C1 segment of cervical spinal cord (tissue), 14 donors: Measurements from ENCODE around the gene PTGER2.

Experiments
- DNase-seq, 14 donors: peaks; one replicate each; lab custom pipeline; 2025; lab: John Stamatoyannopoulos, UW

PTGER2 gene

DNA sequence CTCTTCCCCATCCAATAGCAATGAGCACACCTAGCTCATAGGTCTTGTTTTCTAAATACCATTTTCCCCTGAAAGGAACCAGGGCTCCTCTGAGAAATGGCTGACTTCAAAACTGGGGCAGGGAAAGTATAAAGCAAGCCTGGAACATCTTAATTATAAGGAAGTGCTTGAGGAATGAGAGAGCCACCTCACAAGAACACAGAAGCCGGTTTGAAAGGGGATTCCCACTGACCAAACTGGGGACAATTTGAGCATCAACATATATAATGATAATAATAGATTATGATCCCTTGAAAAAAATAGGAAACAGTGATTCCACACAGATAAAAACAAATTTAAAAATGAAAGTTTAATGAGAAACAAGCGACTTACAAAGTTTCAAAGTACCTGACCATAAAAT lies 22.1 kb downstream of the PTGER2 start:
- no peak for DNase-seq

DNA sequence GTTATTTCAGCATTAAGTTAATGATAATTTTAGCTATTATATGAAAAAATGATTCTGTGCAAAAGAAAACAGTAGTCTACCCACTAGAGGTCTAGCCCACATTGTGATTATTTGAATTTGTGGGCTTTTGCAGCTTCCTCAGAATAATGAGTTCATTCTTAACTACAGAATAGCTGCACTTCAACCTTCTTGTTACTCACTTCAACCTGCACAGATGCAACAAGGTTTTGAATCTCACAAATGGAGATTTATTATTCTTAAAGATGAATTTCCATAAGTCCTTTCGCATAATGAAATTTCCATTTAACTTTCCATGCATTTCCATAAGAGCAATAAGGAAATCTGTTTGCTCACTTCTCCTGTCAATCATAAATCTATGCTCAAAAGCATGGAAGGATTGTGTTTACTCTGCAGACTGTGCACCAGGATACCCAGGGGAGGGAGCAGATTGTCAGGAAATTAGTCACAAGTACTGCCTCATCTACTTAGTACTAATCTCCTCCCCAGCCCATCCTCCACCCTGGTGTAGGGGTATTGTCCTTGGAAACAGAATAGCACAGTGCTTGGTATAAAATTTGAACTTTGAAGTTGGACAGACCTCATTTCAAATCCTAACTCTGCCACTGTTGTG lies 24.1 kb downstream of the PTGER2 start:
- no peak for DNase-seq

DNA sequence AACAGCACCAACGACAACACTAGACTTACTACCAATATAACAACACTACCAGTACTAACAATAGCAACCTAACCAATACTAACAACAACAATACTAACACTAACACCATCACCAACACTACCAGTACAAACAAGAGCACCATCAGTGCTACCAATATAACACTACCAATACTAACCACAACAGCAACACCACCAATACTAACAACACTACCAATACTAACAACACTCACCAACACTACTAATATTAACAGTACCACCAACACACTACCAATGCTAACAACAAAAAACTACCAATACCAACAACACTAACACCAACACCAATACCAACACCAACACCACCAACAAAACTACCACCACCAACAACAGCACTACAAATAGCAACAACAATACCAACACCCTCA lies 25.1 kb downstream of the PTGER2 start:
- DNase-seq = no peak

DNA sequence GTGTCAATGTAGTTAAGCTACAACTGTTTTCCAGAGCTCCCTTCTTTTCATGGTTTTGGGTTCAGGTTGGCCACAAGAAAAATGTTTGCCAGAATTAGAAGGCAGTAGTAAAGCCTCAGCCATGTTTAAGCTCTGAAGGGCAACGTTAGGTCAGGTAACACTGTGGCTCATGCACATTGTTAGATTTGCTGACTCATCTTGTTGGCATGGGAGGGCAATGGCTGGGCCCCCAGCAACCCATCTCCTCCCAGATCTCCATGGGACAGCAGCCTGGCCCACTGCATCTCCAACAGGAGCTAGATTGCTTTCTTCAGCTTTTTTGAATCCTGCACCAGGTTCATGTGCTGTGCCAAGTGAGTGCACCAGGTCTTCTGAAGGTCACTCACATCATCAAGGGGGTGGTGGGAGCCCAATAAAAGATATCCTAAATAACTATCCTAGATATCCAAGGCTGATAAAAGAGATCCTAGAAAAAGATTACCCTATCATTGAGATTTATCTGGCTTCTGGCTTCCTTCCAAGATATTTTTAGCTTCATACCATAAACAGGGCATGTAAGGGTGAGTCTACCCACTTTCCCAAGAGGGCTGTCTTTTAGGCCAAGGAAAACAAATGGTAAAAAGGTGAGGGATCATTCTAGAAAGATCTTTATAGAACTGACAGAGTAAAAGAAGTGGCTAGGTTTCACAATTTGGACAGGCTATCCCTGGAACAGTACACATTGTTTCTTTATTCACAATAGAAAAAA lies 28.9 kb downstream of the PTGER2 start:
- DNase-seq = no peak

DNA sequence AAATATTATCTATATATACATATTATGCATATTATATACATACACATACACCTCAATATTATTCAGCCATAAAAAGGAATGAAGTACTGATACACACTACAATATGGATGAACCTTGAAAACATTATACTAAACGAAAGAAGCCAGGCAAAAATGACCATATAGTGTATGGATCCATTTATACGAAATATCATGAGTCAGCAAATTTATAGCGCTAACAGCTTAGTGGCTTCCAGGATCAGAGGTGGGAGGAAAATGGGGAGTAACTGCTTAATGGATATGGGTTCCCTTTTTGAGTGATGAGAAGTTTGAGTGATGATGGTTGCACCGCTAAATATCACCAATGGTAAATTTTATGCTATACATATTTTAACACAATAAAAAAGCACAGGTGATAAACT lies 32.7 kb downstream of the PTGER2 start:
- DNase-seq = no peak

DNA sequence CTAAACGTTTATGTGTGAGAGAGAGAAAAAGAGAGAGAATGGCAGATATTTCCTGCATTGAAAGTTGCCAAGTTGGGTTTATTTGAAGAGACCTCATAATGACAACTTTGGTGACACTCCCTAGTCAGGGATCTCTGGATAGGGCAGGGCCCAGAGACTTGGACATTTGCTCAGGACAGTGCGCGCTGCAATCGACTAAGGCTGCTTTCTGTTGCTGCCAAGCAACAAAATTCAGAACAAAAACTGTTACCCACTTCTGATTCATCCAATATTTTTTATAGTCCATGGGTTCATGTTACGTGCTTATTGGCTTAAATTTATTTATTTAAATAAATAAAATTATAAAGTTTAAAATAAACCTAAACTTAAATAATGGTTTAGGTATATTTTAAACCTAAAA lies 34.2 kb downstream of the PTGER2 start:
- no peak for DNase-seq

DNA sequence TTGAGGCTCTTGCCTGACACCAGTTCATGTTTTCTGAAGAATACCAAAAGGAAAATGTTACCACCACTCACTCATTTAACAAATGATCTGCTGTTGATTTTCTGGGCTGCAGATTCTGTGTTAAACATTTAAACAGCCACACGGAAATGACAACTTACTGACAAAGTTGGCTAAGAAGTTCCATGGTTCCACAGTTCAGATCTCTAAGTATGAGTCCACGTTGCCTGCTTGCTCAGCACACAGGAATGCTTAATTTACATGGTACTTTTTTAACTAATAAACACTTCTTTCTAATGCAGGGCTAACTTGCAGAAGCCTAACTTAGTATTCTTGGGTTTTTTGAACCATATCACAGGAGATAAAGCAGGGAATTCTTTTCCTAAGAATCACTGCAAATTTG lies 34.7 kb downstream of the PTGER2 start:
- no peak for DNase-seq

DNA sequence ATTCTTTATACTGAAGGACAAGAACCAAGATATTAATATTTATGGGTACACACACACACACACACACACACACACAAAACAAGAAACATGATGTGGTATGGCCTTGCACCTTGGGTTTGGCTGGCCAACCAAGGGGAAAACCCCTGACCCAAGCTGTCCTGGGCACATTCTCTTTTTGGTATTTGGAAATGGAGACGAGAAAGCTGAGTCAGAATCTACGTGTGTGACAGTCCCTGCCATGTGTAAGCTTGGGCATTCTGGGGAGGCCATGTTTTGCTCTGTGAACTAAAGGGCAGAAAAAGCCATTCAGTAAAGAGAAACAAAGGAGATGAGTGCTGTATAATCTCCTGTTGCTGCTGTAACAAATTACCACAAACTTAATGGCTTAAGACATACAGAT lies 35.6 kb downstream of the PTGER2 start:
- DNase-seq = no peak

DNA sequence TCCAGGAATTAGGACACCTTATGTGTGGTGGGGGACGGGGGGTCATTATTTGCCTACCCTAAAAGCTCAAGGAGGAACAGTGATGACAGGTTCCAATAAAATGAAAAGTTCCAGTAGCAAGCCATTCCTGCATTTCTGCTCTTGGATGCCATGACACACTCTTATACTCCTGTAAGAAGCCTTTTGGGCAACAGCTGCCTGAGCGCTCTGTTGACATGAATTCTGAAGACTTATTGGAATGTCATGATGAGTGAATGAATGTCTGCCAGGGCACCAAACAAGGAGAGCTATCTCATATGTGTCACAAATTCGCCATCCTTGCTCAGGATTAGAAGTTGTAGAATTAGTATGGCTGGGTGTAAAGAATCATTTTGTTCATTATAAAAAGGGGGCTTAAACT lies 36.3 kb downstream of the PTGER2 start:
- no peak for DNase-seq

DNA sequence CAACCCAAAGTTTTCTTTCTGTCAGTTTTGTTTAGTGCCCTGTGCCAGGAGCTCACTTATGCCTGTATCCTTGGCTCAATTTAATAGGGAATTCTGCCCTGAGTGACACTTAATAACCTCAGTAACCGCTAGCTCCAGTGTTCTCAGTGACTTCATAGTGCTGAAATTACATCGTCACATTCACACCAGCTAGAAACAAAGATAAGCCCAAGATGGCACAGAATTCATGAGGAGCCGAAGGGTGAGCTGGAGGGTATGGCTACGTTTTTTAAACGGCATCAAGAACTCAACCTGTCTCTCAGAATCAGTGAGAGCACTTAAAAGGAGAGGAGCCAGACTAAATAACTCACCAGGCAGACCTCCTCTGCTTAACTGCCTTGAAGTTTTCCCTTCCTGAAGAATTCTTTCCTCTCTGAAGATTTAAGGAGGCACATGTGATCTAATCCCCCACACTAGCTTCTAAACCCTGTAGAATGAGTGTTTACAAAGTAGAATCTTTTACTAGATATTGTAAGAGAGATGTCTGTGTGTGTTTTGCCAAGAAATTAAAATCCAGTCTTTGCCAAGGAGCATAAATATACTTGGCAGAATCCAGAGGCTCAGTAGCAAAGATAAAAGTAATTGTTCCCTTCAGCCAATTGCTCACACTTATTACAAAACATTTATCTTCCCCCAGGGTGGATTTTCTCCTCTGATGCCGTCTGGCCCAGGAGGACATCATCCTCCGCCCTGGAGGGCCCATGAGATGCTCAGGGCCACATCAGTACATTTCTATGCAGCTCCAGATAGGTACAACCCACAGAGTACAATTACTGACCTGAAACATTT lies 37.3 kb downstream of the PTGER2 start:
- DNase-seq = no peak

DNA sequence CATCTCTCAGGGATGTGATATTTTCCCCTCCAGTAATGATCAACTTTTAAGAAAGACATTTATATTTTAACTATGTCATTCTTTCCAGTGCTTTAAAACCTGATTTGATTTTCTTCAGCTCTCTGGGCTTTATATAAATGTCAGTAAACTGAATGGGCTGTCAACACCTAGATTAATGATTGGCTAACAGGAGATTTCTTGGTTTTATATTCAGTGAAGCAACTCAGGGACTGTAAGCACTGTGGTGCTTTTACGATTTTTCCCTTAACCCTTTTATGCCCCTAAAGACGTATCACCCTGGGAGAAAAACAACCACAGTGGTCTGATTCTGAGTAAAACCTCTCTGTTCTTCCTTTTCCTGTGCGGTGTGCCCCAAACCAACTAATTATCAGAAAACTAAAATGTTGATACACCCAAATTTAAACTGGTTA lies 38.0 kb downstream of the PTGER2 start:
- DNase-seq = no peak

DNA sequence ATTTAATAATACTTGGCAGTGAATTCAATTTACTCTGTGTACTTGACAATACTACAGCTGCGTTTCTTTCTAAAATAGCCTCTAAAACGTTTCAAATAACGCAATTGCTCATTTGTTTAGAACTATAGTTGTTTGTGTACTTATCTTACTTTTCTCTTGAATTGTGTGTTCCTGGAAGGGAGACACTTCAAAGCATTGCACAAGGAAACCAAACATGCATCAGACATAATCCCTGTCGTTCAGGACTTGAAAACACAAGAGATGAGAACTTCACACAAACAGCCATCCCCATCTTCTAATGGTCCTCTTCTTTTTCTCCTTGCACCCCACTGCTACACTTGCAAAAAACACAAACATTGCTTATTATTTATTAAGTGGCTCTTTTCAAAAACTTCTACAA lies 38.5 kb downstream of the PTGER2 start:
- no peak for DNase-seq

DNA sequence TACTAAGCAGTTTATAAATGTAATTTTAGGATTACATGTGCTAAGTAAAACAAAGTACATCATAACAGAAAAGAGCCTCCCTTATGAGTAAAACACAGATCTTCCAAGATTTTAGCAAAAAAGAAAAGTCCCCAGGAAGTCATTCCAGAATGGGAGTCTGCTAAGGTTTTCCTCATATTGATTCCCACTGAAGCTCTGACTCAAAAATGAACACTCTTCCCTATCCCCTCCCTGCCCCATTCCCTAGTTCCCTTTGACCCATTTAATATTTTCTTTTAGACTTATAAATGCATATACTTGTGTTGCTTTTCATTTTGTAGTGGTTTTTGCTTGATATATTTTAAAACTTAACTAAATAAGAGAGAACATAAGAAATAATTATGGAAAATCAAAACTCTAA lies 40.1 kb downstream of the PTGER2 start:
- no peak for DNase-seq

DNA sequence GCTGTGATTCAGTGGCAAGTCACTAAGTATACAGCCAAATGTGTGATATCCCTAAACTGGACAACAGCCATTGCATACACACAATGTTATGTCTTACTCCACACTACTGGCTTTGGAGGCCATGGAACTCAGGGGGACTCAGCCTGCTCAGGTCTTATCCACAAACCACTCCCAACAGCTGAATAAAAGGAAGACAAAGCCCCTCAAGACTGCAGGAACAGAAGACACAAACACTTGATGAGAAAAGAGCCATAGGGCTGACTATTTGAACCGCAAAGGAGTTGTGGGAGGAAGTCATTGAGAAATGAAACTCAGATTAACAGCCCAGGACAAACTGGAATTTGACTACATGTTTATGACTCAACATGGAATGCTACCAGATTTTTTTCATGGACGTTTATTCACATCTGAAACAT lies 40.9 kb downstream of the PTGER2 start:
- no peak for DNase-seq

DNA sequence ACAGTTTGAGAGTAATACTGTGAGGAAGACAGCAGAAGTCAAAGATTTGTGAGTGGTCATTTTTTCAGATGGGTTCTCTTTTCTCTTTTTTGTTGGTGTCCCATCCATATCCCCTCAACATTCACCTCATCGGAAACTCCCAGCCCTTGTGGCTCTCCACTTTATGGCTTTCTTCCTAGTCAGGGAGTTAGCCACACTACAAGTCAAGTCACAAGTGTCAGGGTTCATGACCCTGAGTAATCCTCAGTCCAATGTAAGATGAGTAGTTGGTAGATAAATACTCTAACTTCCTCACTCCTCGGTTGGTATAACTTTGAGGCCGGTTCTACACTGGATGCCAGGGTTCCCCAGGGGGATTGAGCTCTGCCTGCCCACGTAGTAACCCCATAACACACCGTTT lies 41.4 kb downstream of the PTGER2 start:
- DNase-seq = no peak

DNA sequence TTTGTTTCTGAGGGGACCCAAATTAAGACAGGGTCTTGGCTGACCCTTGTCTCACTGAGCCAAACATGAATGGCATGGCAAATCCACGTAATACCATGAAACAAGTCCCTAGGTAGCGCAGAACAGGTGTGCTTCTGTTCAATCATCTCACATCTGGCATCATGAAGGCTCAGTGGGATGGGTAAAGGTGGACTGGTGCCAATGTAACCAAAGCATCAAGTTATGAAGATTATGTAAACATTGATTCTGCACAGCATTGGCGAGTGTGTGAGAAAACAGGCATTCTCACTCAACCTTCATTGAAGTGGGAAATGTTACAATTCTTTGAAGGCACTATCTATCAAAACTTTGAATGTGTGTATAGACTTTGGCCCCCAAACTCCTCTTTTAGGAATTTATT lies 41.9 kb downstream of the PTGER2 start:
- DNase-seq = no peak

DNA sequence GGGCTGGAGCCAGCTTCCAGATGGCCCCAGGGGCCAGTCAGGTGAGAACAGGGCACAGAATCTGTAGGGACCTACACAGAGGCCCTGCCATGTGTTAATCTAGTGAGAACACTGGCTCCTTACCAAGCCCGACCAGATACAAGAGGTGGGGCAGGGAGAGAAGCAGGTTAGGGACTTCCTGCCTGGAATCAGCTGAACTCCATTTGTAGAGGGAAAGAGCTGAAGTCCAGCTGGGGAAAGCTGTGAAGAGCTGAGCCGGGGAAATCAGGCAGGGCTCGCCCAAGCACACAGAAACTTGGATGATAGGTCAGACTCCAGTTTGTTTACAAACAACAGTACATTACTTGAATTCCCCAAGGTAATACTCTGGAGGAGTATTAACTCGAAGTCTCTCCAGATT lies 46.7 kb downstream of the PTGER2 start:
- no peak for DNase-seq

DNA sequence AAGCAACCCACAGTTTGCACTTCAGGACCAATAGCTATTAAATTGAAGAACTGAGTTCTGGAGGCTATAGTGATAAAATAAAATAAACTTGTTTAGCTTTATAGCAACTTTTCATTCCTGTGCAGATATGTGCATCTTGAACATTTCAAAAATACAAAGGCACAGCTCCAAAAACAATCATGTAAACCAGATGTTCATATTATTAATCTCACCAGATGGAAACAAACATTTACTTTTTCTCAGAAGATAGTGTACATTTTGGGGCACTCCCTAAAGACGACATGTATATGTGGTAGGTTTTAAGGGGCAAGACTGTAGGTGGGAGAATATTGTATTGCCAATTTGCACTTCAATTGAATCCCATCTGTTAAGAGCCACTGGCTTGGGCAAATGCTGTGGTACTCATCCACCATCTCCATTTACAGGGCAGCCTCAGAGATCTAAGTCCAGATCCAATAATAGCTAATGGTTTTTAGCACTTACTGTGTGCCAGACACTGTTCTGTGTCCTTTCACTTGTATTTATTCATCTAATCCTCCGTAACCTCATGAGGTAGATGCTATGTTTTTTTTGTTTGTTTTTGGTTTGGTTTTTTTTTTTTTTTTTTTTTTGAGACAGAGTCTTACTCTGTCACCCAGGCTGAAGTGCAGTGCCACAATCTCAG lies 49.1 kb downstream of the PTGER2 start:
- DNase-seq = no peak

DNA sequence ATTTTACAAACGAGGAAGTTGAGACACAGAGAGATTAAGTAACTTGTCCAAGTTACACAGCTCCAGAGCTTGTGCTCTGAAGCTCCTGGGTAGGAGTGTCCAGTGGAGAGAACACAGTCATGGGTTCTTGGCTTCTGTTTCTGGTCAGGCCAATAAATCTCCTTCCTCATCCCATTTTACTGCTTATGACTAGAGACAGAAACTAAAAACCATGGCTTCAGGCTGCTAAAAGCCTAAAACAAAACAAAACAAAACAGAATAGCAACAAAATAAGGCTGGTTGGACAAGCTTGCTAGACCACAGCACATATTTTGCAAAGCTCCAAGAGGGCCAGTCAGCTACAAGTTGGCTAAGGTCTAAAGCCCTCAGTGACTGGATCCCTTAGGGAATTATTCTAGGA lies 49.8 kb downstream of the PTGER2 start:
- no peak for DNase-seq

DNA sequence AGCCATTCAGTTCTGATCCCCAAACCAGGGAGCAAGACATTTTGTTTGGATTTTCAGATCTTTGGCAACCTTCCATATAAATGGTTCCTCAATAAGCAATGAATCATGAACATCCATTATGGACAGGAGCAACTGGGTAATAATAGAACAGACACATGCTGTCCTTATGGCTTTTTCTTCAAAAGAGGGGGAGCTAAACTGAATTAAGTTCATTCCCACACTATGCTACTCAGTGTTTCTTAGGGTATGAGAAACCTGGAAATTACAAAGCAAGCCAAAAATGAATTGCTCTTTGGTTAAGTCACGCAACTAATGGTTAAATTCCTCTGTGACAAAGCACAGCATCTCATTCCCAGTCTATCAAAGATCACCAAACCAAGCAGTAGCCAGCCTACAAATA lies 51.0 kb downstream of the PTGER2 start:
- no peak for DNase-seq

DNA sequence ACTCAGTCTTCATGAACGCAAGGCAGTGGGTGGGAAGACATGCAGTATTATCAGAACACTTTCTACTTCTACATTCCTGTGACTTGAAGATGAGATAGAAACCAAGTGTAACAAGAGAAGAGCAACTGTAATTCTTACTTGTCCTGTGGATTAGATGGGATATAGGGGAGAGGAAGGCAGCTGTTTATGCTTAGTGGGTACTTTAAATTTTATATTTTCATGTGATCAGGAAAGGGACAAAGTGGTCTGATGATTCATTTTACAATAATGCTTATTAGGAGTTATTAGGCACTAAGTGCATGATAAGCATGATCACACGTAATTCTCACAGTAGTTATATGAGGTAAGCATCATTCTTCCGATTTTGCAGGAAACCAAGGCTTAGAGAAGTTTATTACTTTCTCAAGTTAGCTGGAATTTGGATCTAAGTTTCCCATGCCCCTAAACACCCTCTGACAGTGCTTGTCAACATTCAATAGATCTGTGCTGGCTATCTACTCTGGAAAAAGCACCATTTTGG lies 52.7 kb downstream of the PTGER2 start:
- DNase-seq = no peak

DNA sequence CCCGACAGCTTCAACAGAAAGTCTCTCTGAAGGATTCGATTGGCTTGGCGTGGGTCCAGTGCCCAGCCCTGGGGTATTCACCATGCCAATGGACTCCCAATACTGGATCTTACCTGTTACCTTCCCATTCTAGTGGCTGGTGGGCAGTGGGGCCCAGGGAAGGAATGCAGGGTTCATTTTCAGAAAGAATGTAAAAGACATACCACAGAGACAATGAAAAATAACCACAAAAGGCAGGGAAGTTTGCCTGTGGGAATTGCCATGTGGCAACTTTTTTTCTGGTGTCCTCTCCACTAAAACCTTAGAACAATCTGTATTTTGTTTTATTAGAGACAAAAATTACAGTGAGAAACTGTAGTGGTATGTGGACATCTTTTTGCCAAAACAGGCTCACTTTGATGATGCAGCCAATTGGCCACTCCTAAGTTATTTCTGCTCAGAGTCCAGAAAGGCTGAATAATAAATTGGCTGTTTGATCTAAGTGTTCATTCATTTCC lies 55.2 kb downstream of the PTGER2 start:
- no peak for DNase-seq
